K562 (cell line): ENCODE data around the gene BANF2. TPM values are rescaled to one million over a fixed set of nuclear protein-coding genes. Genes with fewer than 3 reads are reported as not detected.

Source experiments
- ATAC-seq: fragments of 200-7000 bp; cut with Tn5 transposase; 3 replicates; pipeline ENCODE4 v1.9.1; 2020; ENCODE audit warnings: moderate library complexity
- BruUV-seq: library from RNA; stranded (reverse); fragments of 400-500 nt; replicated peaks from 2 replicates; lab custom pipeline; 2021; lab: Mats Ljungman, UMichigan
- CTCF ChIA-PET: fragments of 300-600 bp; formaldehyde crosslinking; extraction: SDS; loops from one replicate; lab custom pipeline; 2021; ENCODE audit warnings: low intra/inter-chr PET ratio; lab: Yijun Ruan, JAX
- POLR2A ChIA-PET: fragments of 300-600, 350-650 bp; sonication (Branson Sonifier 250); formaldehyde crosslinking; extraction: SDS; loops from one replicate; lab custom pipeline; 2021; ENCODE audit warnings: antibody characterized with exemption, inconsistent platforms; lab: Yijun Ruan, JAX
- DNase-seq, 4 experiments: peaks; one replicate each; pipeline versions ENCODE4 v3.0.0 to v3.0.0-alpha.2; 2011 to 2018; ENCODE audit warnings: low spot score in 3 of 4, mixed read lengths in 3 of 4; ENCODE audit errors: extremely low read depth in 1 of 4
- FAIRE-seq: peaks from 2 replicates; lab custom pipeline; 2011; peaks lifted over from hg19 to GRCh38; lab: Jason Lieb, UNC
- H2AFZ ChIP-seq: 2 replicates; pipeline ENCODE4 v1.6.0; 2011; ENCODE audit warnings: low read depth, low read length, control low read depth, inconsistent platforms
- H3K27ac ChIP-seq: fragments of 200-600 bp; 3 replicates; pipeline ENCODE4 v1.8.0; 2011; ENCODE audit warnings: low read depth, mild to moderate bottlenecking, control low read depth, inconsistent platforms, low read length, moderate library complexity, mixed read lengths; ENCODE audit errors: extremely low read depth
- H3K27me3 ChIP-seq, 2 experiments: fragments of 300-600 bp in 1 of 2; 2 replicates in 1 of 2; 3 replicates in 1 of 2; pipeline versions ENCODE4 v1.6.0 to v1.8.0; 2011; ENCODE audit warnings: inconsistent platforms in 2 of 2, low read length in 2 of 2, mild to moderate bottlenecking in 1 of 2, mixed read lengths in 1 of 2, moderate library complexity in 1 of 2; ENCODE audit not compliant: control insufficient read depth in 2 of 2, insufficient read depth in 2 of 2
- H3K36me3 ChIP-seq: fragments of 300-600 bp; 3 replicates; pipeline ENCODE4 v1.8.0; 2011; ENCODE audit warnings: mild to moderate bottlenecking, low read length, inconsistent platforms; ENCODE audit not compliant: control insufficient read depth, insufficient read depth
- H3K4me1 ChIP-seq, 2 experiments: fragments of 200-600 bp in 1 of 2; replicated peaks in 1 of 2; 2 replicates in 1 of 2; 3 replicates in 1 of 2; pipeline versions ENCODE4 v1.5.1 to v1.8.0; 2011; ENCODE audit warnings: inconsistent platforms in 2 of 2, low read length in 2 of 2, mild to moderate bottlenecking in 1 of 2, mixed read lengths in 1 of 2, moderate library complexity in 1 of 2; ENCODE audit not compliant: control insufficient read depth in 2 of 2, insufficient read depth in 2 of 2
- H3K4me2 ChIP-seq: 2 replicates; pipeline ENCODE4 v1.6.1; 2011; ENCODE audit warnings: low read length, control low read depth, inconsistent platforms, mixed read lengths; ENCODE audit not compliant: insufficient read depth
- H3K4me3 ChIP-seq: fragments of 200-600 bp; sonication (generic), shearing (Covaris generic); 2 replicates; pipeline ENCODE4 v1.5.1; 2016; ENCODE audit warnings: control low read depth, inconsistent platforms
- H3K79me2 ChIP-seq: fragments of 200-600 bp; 3 replicates; pipeline ENCODE4 v1.8.0; 2011; ENCODE audit warnings: low read length, inconsistent platforms; ENCODE audit not compliant: control insufficient read depth, insufficient read depth
- H3K9ac ChIP-seq, 2 experiments: 2 replicates each; pipeline versions ENCODE4 v1.6.0 to v1.6.1; 2011; ENCODE audit warnings: low read depth in 2 of 2, low read length in 2 of 2, control low read depth in 1 of 2, inconsistent platforms in 1 of 2, mild to moderate bottlenecking in 1 of 2, mixed read lengths in 1 of 2; ENCODE audit not compliant: insufficient read depth in 1 of 2
- H3K9me1 ChIP-seq: one replicate; pipeline ENCODE4 v1.6.0; 2011; ENCODE audit warnings: inconsistent platforms, mild to moderate bottlenecking, low read length, moderate library complexity; ENCODE audit not compliant: control insufficient read depth, insufficient read depth
- H3K9me3 ChIP-seq: replicated peaks from 2 replicates; pipeline ENCODE4 v1.5.1; 2011; ENCODE audit warnings: low read depth, low read length, inconsistent platforms; ENCODE audit not compliant: control insufficient read depth, insufficient read depth
- H4K20me1 ChIP-seq: replicated peaks from 2 replicates; pipeline ENCODE4 v1.6.1; 2011; ENCODE audit warnings: low read length, inconsistent platforms, mixed read lengths; ENCODE audit not compliant: control insufficient read depth, insufficient read depth
- ATF7 ChIP-seq: fragments of 450-650 bp; IDR thresholded peaks from 2 replicates; pipeline ENCODE4 v1.7.1; 2014; ENCODE audit warnings: mild to moderate bottlenecking, moderate library complexity
- CBFA2T2 ChIP-seq: fragments of 450-650 bp; conservative IDR thresholded peaks from 2 replicates; pipeline ENCODE4 v1.6.1; 2017; ENCODE audit warnings: mild to moderate bottlenecking
- ETS2 ChIP-seq: IDR thresholded peaks from 2 replicates; pipeline ENCODE4 v1.6.1; 2016; ENCODE audit warnings: borderline replicate concordance, missing genetic modification characterization, mild to moderate bottlenecking, moderate library complexity, missing compliant biosample characterization; ENCODE audit not compliant: poor library complexity, severe bottlenecking
- FOSL1 ChIP-seq: fragments of 200-800 bp; sonication (Bioruptor generic); conservative IDR thresholded peaks from 2 replicates; pipeline ENCODE4 v1.6.1; 2016; ENCODE audit warnings: missing genetic modification characterization, missing compliant biosample characterization
- FUS ChIP-seq: fragments of 200-400 bp; formaldehyde crosslinking; optimal IDR thresholded peaks from 2 replicates; pipeline ENCODE3; 2017; ENCODE audit warnings: low read depth, low read length
- NCOR1 ChIP-seq: fragments of 450-650 bp; IDR thresholded peaks from 2 replicates; pipeline ENCODE4 v1.6.1; 2016; ENCODE audit warnings: mild to moderate bottlenecking, moderate library complexity
- NFATC3 ChIP-seq: fragments of 450-650 bp; IDR thresholded peaks from 2 replicates; pipeline ENCODE4 v1.6.1; 2017; ENCODE audit warnings: mild to moderate bottlenecking
- NFE2 ChIP-seq: IDR thresholded peaks from 2 replicates; pipeline ENCODE4 v1.6.1; 2014; ENCODE audit warnings: antibody characterized with exemption, low read depth
- NFE2L1 ChIP-seq: fragments of 450-650 bp; IDR thresholded peaks from 2 replicates; pipeline ENCODE4 v1.6.1; 2016; ENCODE audit warnings: missing genetic modification characterization, low read depth, mild to moderate bottlenecking, missing compliant biosample characterization, moderate library complexity, borderline replicate concordance
- NR2F6 ChIP-seq: fragments of 450-650 bp; formaldehyde crosslinking; IDR thresholded peaks from 2 replicates; pipeline ENCODE4 v1.4.0; 2020; ENCODE audit warnings: mild to moderate bottlenecking
- NR3C1 ChIP-seq: sonication (generic); formaldehyde crosslinking; IDR thresholded peaks from 2 replicates; pipeline ENCODE4 v1.8.1; 2022; ENCODE audit warnings: missing genetic modification reagents
- SMARCB1 ChIP-seq: IDR thresholded peaks from 2 replicates; pipeline ENCODE4 v1.6.1; 2011; ENCODE audit warnings: improper control_type of control experiment, low read depth; ENCODE audit not compliant: insufficient read length
- STAG1 ChIP-seq: sonication (generic); formaldehyde crosslinking; IDR thresholded peaks from 2 replicates; pipeline ENCODE4 v1.5.0; 2020; ENCODE audit warnings: missing genetic modification reagents, borderline replicate concordance
- TGIF2 ChIP-seq: sonication (generic); formaldehyde crosslinking; IDR thresholded peaks from 2 replicates; pipeline ENCODE4 v1.8.1; 2022; ENCODE audit warnings: mild to moderate bottlenecking, missing genetic modification reagents, moderate library complexity
- WHSC1 ChIP-seq: IDR thresholded peaks from one replicate; pipeline ENCODE4 v1.6.1; 2012; ENCODE audit warnings: low read length, control low read depth, inconsistent platforms
- ZKSCAN3 ChIP-seq: fragments of 250-450 bp; sonication (Bioruptor Pico); IDR thresholded peaks from 2 replicates; pipeline ENCODE4 v1.4.0; 2020
- ZNF785 ChIP-seq: fragments of 250-450 bp; sonication (Bioruptor Pico); IDR thresholded peaks from 2 replicates; pipeline ENCODE4 v1.4.0; 2020; ENCODE audit warnings: mild to moderate bottlenecking
- WGBS: fragments of 100-300 bp; shearing (Covaris generic); methylation state at CpG from one replicate; pipeline ENCODE4 v1.1.6; 2016; ENCODE audit warnings: low coverage, mixed read lengths; ENCODE audit not compliant: insufficient coverage; ENCODE audit errors: missing lambda C conversion rate; 5-methylcytosine and 5-hydroxymethylcytosine counted together
- in situ Hi-C: fragments of 300-500 bp; cut with MboI; formaldehyde crosslinking; loops from 4 replicates; pipeline ENCODE4 v1.15.0; 2018; ENCODE audit warnings: inconsistent platforms, mixed read lengths
- intact Hi-C: fragments of 100-400 bp; cut with micrococcal nuclease; formaldehyde crosslinking; loops from 2 replicates; pipeline ENCODE4 v1.14.2; 2022
- polyA plus RNA-seq, 8 experiments: library from polyadenylated mRNA; depleted of rRNA in 4 of 8; stranded (reverse) in 5 of 8; unstranded in 3 of 8; fragments of >200 nt; fragmentation: Nextera tagmentation in 2 of 8; fragmentation: Illumina TruSeq in 1 of 8; extraction: Ambion mirVana in 2 of 8; extraction: Trizol in 1 of 8; gene quantifications; 2 replicates each; pipeline versions ENCODE4 v1.2.1 to v1.2.3, GENCODE V29; 2011 to 2014; ENCODE audit warnings: inconsistent platforms in 1 of 8, missing spikeins in 1 of 8
- total RNA-seq, 7 experiments: library from RNA; depleted of rRNA in 6 of 7; stranded (reverse); fragments of >200 nt in 6 of 7; fragmentation: Illumina TruSeq in 2 of 7; extraction: Trizol in 2 of 7; gene quantifications; 2 replicates each; pipeline versions ENCODE4 v1.2.1 to v1.2.3, GENCODE V29; 2011 to 2021; ENCODE audit warnings: low replicate concordance in 1 of 7

BANF2 gene
- total and polyA plus RNA-seq, 9 of the 15 experiments (the other 6 are each of a cell fraction or from before 2014, with no cell fraction given): not detected

- no peaks in the 10 kb centered on the region for H3K79me2 ChIP-seq
- intact Hi-C loops (loop anchor here (5.0 kb wide), 1 partner anchor 345 kb away; no protein-coding TSS in a partner anchor), in situ Hi-C loops (no loop called here)
- peaks cover 12% of the 10 kb centered on the region; the same call in 1 of the 3 replicates for H3K36me3 ChIP-seq
- no peak overlapping the region for H3K4me3 ChIP-seq
- H2AFZ ChIP-seq: no peak overlapping the region
- H3K27me3 ChIP-seq: no peaks in the 10 kb centered on the region
- no TSS peak for BruUV-seq
- ChIA-PET CTCF (no interaction called here), POLR2A (no interaction called here)
- peaks cover 6% of the 10 kb centered on the region for H3K9me1 ChIP-seq
- no peak for TF ChIP-seq SMARCB1
- no peak for TF ChIP-seq ETS2 (tag)
- no peak for TF ChIP-seq FOSL1 (tag)
- TF ChIP-seq NCOR1: no peak
- TF ChIP-seq CBFA2T2: no peak
- TF ChIP-seq TGIF2: no peak
- TF ChIP-seq WHSC1: no peak
- no peak for TF ChIP-seq NFE2L1
- TF ChIP-seq NR3C1 (CRISPR knock-in tag): no peak
- TF ChIP-seq ZKSCAN3 (CRISPR knock-in tag): no peak
- TF ChIP-seq STAG1 (CRISPR knock-in tag): no peak
- no peak for TF ChIP-seq FUS
- TF ChIP-seq NFATC3: no peak
- no peak for TF ChIP-seq ATF7
- TF ChIP-seq NFE2: no peak
- TF ChIP-seq NR2F6 (CRISPR knock-in tag): no peak
- no peak for TF ChIP-seq ZNF785 (CRISPR knock-in tag)
- H3K4me1 ChIP-seq: peaks cover 0 to 12% of the 10 kb centered on the region in 2 experiments; a peak in 2 of 5 replicates
- H3K9me3 ChIP-seq: no peaks in the 10 kb centered on the region
- DNase-seq (no peak), ATAC-seq (no peak), FAIRE-seq (no peak)
- H3K4me2 ChIP-seq: no peak overlapping the region
- no peaks in the 10 kb centered on the region; the same call in 1 of the 2 replicates for H4K20me1 ChIP-seq
- 89% methylated on average over 5 of the region's 10 CpGs for WGBS
- no peak overlapping the region for H3K27ac ChIP-seq
- no peak overlapping the region for H3K9ac ChIP-seq
Measured at GRCh38 chr20:17652411-17652810, 47.4 kb upstream of the BANF2 start.
